ENCODE results near the gene IKZF1. TPM values are rescaled to one million over a fixed set of nuclear protein-coding genes. Genes with fewer than 3 reads are reported as not detected.
A peak's percentile ranks its signal among the peaks of the same experiment; 100 is the strongest.

Gene IKZF1
- total and polyA plus RNA-seq, 5 experiments from 2014 or later, result 145 to 435 (median 257) TPM

- H3K4me3 Mint-ChIP-seq, result peak overlapping the region in 4 of 10 donors; percentile 4 to 40 (median 16)
- POLR2A ChIA-PET, result interaction anchor here (0.6 to 1.1 kb wide), 5 partner anchors 9 to 200 kb away, joined by 3 to 4 read pairs (median 3); no protein-coding TSS in a partner anchor
- DNase-seq, result no peak
- no peaks in the 10 kb centered on the region for H3K27me3 Mint-ChIP-seq
- ATAC-seq, result no peak
- no peaks in the 10 kb centered on the region for H3K9me3 Mint-ChIP-seq
- peaks cover 0 to 26% (median 6%) of the 10 kb centered on the region in 3 donors for H3K36me3 Mint-ChIP-seq
- H3K4me1 Mint-ChIP-seq, result peaks cover 43 to 98% (median 86%) of the 10 kb centered on the region in 4 donors
- H3K27ac Mint-ChIP-seq, result peak overlapping the region; percentile 39 to 96 (median 84)
Observed at GRCh38 chr7:50406935-50407334, 102.4 kb downstream of the IKZF1 start.

GRCh38 chr7:50409856-50410745 is 105.6 kb downstream of the IKZF1 start:
- Mint-ChIP-seq H3K4me3 (peak overlapping the region; percentile 54 to 83 (median 74)), H3K9me3 (no peaks in the 10 kb centered on the region), H3K4me1 (peaks cover 38 to 97% (median 69%) of the 10 kb centered on the region in 4 donors), H3K27me3 (no peaks in the 10 kb centered on the region), H3K27ac (peak overlapping the region; percentile 44 to 96 (median 89)), H3K36me3 (peaks cover 0 to 2% (median 0%) of the 10 kb centered on the region in 3 donors)
- peak in 1 of 10 donors; percentile 34 for DNase-seq
- POLR2A ChIA-PET, result interaction anchor here (1.0 to 2.8 kb wide), 10 partner anchors 11 to 266 kb away, joined by 3 to 9 read pairs (median 5); partner anchors contain the start of gene IKZF1
- ATAC-seq, result peak; percentile 63 to 75

GRCh38 chr7:50411332-50411731 is 106.8 kb downstream of the IKZF1 start:
- Mint-ChIP-seq H3K4me3 (peak overlapping the region in 9 of 10 donors; percentile 7 to 83 (median 54)), H3K27me3 (no peaks in the 10 kb centered on the region), H3K9me3 (no peaks in the 10 kb centered on the region), H3K36me3 (peaks cover 0 to 2% (median 0%) of the 10 kb centered on the region in 3 donors), H3K27ac (peak overlapping the region in 9 of 10 donors; percentile 65 to 96 (median 84)), H3K4me1 (peaks cover 35 to 97% (median 71%) of the 10 kb centered on the region in 4 donors)
- peak; percentile 39 to 54 for ATAC-seq
- DNase-seq, result no peak
- POLR2A ChIA-PET, result interaction anchor here (0.9 to 2.8 kb wide), 10 partner anchors 9 to 205 kb away, joined by 3 to 9 read pairs (median 5); partner anchors contain the start of genes FIGNL1 and IKZF1

- H3K27ac Mint-ChIP-seq, result peak overlapping the region in 3 of 10 donors; percentile 2 to 84 (median 68)
- ATAC-seq (no peak), DNase-seq (no peak)
- no peaks in the 10 kb centered on the region for H3K36me3 Mint-ChIP-seq
- H3K4me3 Mint-ChIP-seq, result no peak overlapping the region
- peaks cover 28 to 95% (median 68%) of the 10 kb centered on the region in 4 donors for H3K4me1 Mint-ChIP-seq
- H3K27me3 Mint-ChIP-seq, result no peaks in the 10 kb centered on the region
- POLR2A ChIA-PET, result interaction anchor here (1.1 to 2.8 kb wide), 4 partner anchors 8 to 206 kb away, joined by 3 to 9 read pairs (median 4); partner anchors contain the start of gene FIGNL1
- no peaks in the 10 kb centered on the region for H3K9me3 Mint-ChIP-seq
Observed at GRCh38 chr7:50412973-50413372, 108.5 kb downstream of the IKZF1 start.

- H3K36me3 Mint-ChIP-seq, result no peaks in the 10 kb centered on the region
- H3K9me3 Mint-ChIP-seq, result no peaks in the 10 kb centered on the region
- no peaks in the 10 kb centered on the region for H3K27me3 Mint-ChIP-seq
- no peak for DNase-seq
- no peak overlapping the region for H3K4me3 Mint-ChIP-seq
- peak overlapping the region in 3 of 10 donors; percentile 43 to 84 (median 71) for H3K27ac Mint-ChIP-seq
- no peak for ATAC-seq
- H3K4me1 Mint-ChIP-seq, result peaks cover 23 to 92% (median 63%) of the 10 kb centered on the region in 4 donors
- POLR2A ChIA-PET, result interaction anchor here (1.1 kb wide), 1 partner anchor 9 kb away, joined by 3 read pairs; no protein-coding TSS in a partner anchor
Observed at GRCh38 chr7:50413561-50413960, 109.0 kb downstream of the IKZF1 start.

- H3K27me3 Mint-ChIP-seq, result no peaks in the 10 kb centered on the region
- H3K4me1 Mint-ChIP-seq, result peaks cover 8 to 69% (median 40%) of the 10 kb centered on the region in 4 donors
- ATAC-seq (peak; percentile 7 to 39), DNase-seq (no peak)
- peak overlapping the region; percentile 60 to 81 (median 70) for H3K4me3 Mint-ChIP-seq
- H3K9me3 Mint-ChIP-seq, result no peaks in the 10 kb centered on the region
- H3K27ac Mint-ChIP-seq, result peak overlapping the region in 9 of 10 donors; percentile 44 to 86 (median 84)
- no peaks in the 10 kb centered on the region for H3K36me3 Mint-ChIP-seq
- POLR2A ChIA-PET, result interaction anchor here (0.8 to 2.9 kb wide), 7 partner anchors 9 to 210 kb away, joined by 3 to 29 read pairs (median 4); no protein-coding TSS in a partner anchor
Observed at GRCh38 chr7:50415844-50416364, 111.4 kb downstream of the IKZF1 start.

- Mint-ChIP-seq H3K4me1 (peaks cover 5 to 61% (median 33%) of the 10 kb centered on the region in 4 donors), H3K36me3 (no peaks in the 10 kb centered on the region), H3K9me3 (no peaks in the 10 kb centered on the region), H3K4me3 (peak overlapping the region; percentile 60 to 81 (median 72)), H3K27me3 (no peaks in the 10 kb centered on the region), H3K27ac (peak overlapping the region in 9 of 10 donors; percentile 19 to 86 (median 75))
- DNase-seq (no peak), ATAC-seq (peak; percentile 9 to 32)
- POLR2A ChIA-PET, result interaction anchor here (0.8 to 2.9 kb wide), 6 partner anchors 10 to 211 kb away, joined by 3 to 29 read pairs (median 4); no protein-coding TSS in a partner anchor
Observed at GRCh38 chr7:50416527-50417182, 112.1 kb downstream of the IKZF1 start.

- Mint-ChIP-seq H3K36me3 (no peaks in the 10 kb centered on the region), H3K4me1 (peaks cover 5 to 47% (median 29%) of the 10 kb centered on the region in 4 donors), H3K27ac (peak overlapping the region in 3 of 10 donors; percentile 25 to 70 (median 49)), H3K27me3 (no peaks in the 10 kb centered on the region), H3K9me3 (no peaks in the 10 kb centered on the region), H3K4me3 (no peak overlapping the region)
- ATAC-seq (peak; percentile 87 to 90), DNase-seq (peak; percentile 28 to 82 (median 61))
- POLR2A ChIA-PET, result interaction anchor here (0.7 to 2.9 kb wide), 7 partner anchors 9 to 276 kb away, joined by 3 to 29 read pairs (median 3); no protein-coding TSS in a partner anchor
Observed at GRCh38 chr7:50418086-50418515, 113.6 kb downstream of the IKZF1 start.

- Mint-ChIP-seq H3K36me3 (no peaks in the 10 kb centered on the region), H3K27me3 (no peaks in the 10 kb centered on the region), H3K9me3 (no peaks in the 10 kb centered on the region), H3K4me3 (peak overlapping the region in 1 of 10 donors; percentile 51), H3K4me1 (peaks cover 5 to 41% (median 29%) of the 10 kb centered on the region in 4 donors), H3K27ac (no peak overlapping the region)
- POLR2A ChIA-PET, result interaction anchor here (0.7 to 2.9 kb wide), 6 partner anchors 9 to 276 kb away, joined by 3 to 29 read pairs (median 4); no protein-coding TSS in a partner anchor
- no peak for ATAC-seq
- no peak for DNase-seq
Observed at GRCh38 chr7:50418526-50419290, 114.2 kb downstream of the IKZF1 start.

- H3K27ac Mint-ChIP-seq, result no peak overlapping the region
- POLR2A ChIA-PET, result interaction anchor here (0.7 to 1.4 kb wide), 2 partner anchors 10 to 327 kb away, joined by 4 to 5 read pairs; no protein-coding TSS in a partner anchor
Observed at GRCh38 chr7:50421043-50421442, 116.5 kb downstream of the IKZF1 start.

GRCh38 chr7:50422858-50423257 is 118.3 kb downstream of the IKZF1 start:
- ATAC-seq, result no peak
- Mint-ChIP-seq H3K27ac (peak overlapping the region in 2 of 10 donors; percentile 10 to 18), H3K4me1 (peaks cover 0 to 3% (median 2%) of the 10 kb centered on the region in 4 donors), H3K4me3 (no peak overlapping the region), H3K36me3 (no peaks in the 10 kb centered on the region), H3K27me3 (no peaks in the 10 kb centered on the region), H3K9me3 (no peaks in the 10 kb centered on the region)
- DNase-seq, result no peak
- POLR2A ChIA-PET, result no interaction called here

More at GRCh38 chr7:50421043-50421442, 116.5 kb downstream of the IKZF1 start:
- Mint-ChIP-seq H3K36me3 (no peaks in the 10 kb centered on the region), H3K4me1 (peaks cover 3 to 21% (median 18%) of the 10 kb centered on the region in 4 donors), H3K4me3 (no peak overlapping the region), H3K27me3 (no peaks in the 10 kb centered on the region), H3K9me3 (no peaks in the 10 kb centered on the region)
- ATAC-seq, result no peak
- no peak for DNase-seq

All from naive thymus-derived CD8-positive, alpha-beta T cell (primary cell).